Activated B cell treated with CpG ODN at 0.5 μM for 24 hours (primary cell): Measurements from ENCODE around the gene EGR4. TPM values are rescaled to one million over a fixed set of nuclear protein-coding genes. Genes with fewer than 3 reads are reported as not detected.

Experiments used
- ATAC-seq: fragments of 200-7000 bp; cut with Tn5 transposase; one replicate; pipeline ENCODE4 v1.10.0; 2021; ENCODE audit warnings: low read depth, mild to moderate bottlenecking, moderate library complexity
- CTCF ChIA-PET: fragments of 350-600 bp; sonication (Branson Sonifier 250); formaldehyde crosslinking; loops from one replicate; lab custom pipeline; 2021; ENCODE audit warnings: antibody characterized with exemption; lab: Charles Lee
- POLR2A ChIA-PET: fragments of 350-600 bp; sonication (Branson Sonifier 250); formaldehyde crosslinking; loops from one replicate; lab custom pipeline; 2021; ENCODE audit warnings: antibody characterized with exemption; lab: Charles Lee
- DNase-seq: peaks from one replicate; pipeline ENCODE4 v3.0.0; 2022
- H3K27ac Mint-ChIP-seq: one replicate; pipeline ENCODE4 v1.8.0; 2020; ENCODE audit warnings: mixed read lengths
- H3K27me3 Mint-ChIP-seq: one replicate; pipeline ENCODE4 v1.8.0; 2021; ENCODE audit warnings: mixed read lengths
- H3K36me3 Mint-ChIP-seq: one replicate; pipeline ENCODE4 v1.8.0; 2021; ENCODE audit warnings: low read depth, mixed read lengths
- H3K4me1 Mint-ChIP-seq: one replicate; pipeline ENCODE4 v1.8.0; 2021; ENCODE audit warnings: mixed read lengths
- H3K4me3 Mint-ChIP-seq: one replicate; pipeline ENCODE4 v1.8.0; 2020; ENCODE audit warnings: mild to moderate bottlenecking, mixed read lengths
- H3K9me3 Mint-ChIP-seq: one replicate; pipeline ENCODE4 v1.8.0; 2020; ENCODE audit warnings: mixed read lengths
- CTCF ChIP-seq: fragments of 200-600 bp; IDR thresholded peaks from one replicate; pipeline ENCODE4 v1.8.0; 2022; ENCODE audit warnings: antibody characterized with exemption, mild to moderate bottlenecking
- intact Hi-C: fragments of 100-400 bp; cut with micrococcal nuclease; formaldehyde crosslinking; loops from one replicate; pipeline ENCODE4 v1.15.1; 2024
- total RNA-seq: library from RNA; stranded (reverse); gene quantifications from 2 replicates; pipeline ENCODE4 v1.2.3, GENCODE V29; 2022

The EGR4 gene
- total RNA-seq, 1 donor from 2014 or later, result not detected

DNA sequence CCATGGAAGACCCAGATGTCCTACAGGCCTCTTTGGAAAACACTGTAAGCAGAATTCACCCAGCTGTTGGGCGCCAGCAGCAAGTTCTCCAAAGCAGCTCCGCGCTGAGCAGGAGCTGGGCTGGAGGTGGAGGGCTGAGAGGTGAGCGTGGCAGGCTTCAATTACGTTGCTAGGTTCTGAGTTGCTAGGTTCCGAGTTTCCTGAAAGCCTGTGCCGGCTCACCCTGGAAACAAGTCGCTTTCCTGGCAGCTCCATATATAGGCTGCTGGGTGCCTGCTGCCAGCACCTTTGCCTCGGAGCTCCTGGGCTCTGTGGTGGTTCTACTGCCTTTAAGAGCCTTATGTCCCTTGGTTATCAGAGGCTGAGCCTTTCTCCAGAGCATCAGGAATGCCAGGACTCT, 14.4 kb upstream of the EGR4 start:
- POLR2A ChIA-PET, result no interaction called here
- DNase-seq, result no peak
- Mint-ChIP-seq H3K4me1 (no peaks in the 10 kb centered on the region), H3K36me3 (no peaks in the 10 kb centered on the region), H3K4me3 (no peak overlapping the region), H3K9me3 (peaks cover 7% of the 10 kb centered on the region), H3K27ac (no peak overlapping the region), H3K27me3 (peaks cover 34% of the 10 kb centered on the region)
- no peak for TF ChIP-seq CTCF
- CTCF ChIA-PET, result interaction anchor here (0.5 kb wide), 1 partner anchor 8 kb away, joined by 3 read pairs; no protein-coding TSS in a partner anchor
- ATAC-seq, result no peak
- intact Hi-C loops, result no loop called here

DNA sequence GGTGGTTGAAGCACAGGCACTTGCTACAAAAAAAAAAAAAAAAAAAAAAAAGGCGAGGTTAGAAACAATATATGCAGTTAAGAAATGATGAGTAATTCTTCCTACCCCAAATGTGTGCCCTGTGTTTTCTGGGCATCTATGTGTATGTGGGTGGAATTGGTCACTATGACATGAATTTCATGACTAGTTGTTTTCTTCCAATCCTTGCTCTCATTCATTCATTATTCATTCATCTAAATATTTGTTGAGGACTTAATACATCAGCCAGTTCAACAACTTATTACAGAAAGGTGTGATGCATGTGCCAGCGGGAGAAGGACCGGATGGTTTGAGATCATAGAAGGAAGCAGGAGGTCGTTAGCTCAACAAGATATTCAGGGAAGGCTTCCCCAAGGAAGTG, 8.3 kb upstream of the EGR4 start:
- ChIA-PET CTCF (no interaction called here), POLR2A (interaction anchor here (0.6 kb wide), 1 partner anchor 267 kb away, joined by 4 read pairs; no protein-coding TSS in a partner anchor)
- Mint-ChIP-seq H3K36me3 (no peaks in the 10 kb centered on the region), H3K9me3 (no peaks in the 10 kb centered on the region), H3K4me3 (no peak overlapping the region), H3K27me3 (peaks cover 42% of the 10 kb centered on the region), H3K27ac (no peak overlapping the region), H3K4me1 (no peaks in the 10 kb centered on the region)
- no peak for ATAC-seq
- intact Hi-C loops, result no loop called here
- TF ChIP-seq CTCF, result no peak
- DNase-seq, result no peak

DNA sequence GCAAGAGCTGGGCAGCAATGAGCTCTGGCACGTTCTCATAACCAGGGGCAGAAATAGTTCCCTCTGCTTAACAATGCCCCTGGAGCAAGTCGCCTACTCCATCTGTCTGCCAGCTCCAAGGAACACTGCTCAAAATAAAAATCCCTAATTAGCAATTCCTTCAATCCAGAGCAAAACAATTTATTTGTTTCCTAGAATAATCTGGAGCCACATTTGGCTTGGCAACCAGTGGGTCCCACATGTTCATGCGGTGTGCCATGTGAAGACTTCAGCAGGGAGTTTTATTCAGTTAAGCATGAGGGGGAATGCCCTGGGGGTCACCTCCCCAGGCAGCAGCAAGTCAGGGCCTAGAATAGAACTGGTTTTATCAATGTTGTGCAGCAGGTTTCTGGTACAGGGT, 7.6 kb upstream of the EGR4 start:
- intact Hi-C loops, result no loop called here
- POLR2A ChIA-PET, result no interaction called here
- ATAC-seq, result no peak
- CTCF ChIA-PET, result no interaction called here
- no peak overlapping the region for H3K27ac Mint-ChIP-seq
- H3K27me3 Mint-ChIP-seq, result peaks cover 48% of the 10 kb centered on the region
- H3K4me3 Mint-ChIP-seq, result no peak overlapping the region
- TF ChIP-seq CTCF, result no peak
- H3K36me3 Mint-ChIP-seq, result no peaks in the 10 kb centered on the region
- H3K4me1 Mint-ChIP-seq, result no peaks in the 10 kb centered on the region
- no peaks in the 10 kb centered on the region for H3K9me3 Mint-ChIP-seq
- no peak for DNase-seq

GRCh38 chr2:73297586-73297985, 4.2 kb upstream of the EGR4 start:
- Mint-ChIP-seq H3K27me3 (peaks cover 52% of the 10 kb centered on the region), H3K9me3 (no peaks in the 10 kb centered on the region), H3K4me3 (no peak overlapping the region), H3K4me1 (peaks cover 6% of the 10 kb centered on the region), H3K27ac (no peak overlapping the region), H3K36me3 (no peaks in the 10 kb centered on the region)
- DNase-seq (no peak), ATAC-seq (no peak)
- POLR2A ChIA-PET, result no interaction called here
- TF ChIP-seq CTCF, result no peak
- intact Hi-C loops, result loop anchor here (10.0 kb wide), 1 partner anchor 1153 kb away; the partner anchor contains the start of gene CYP26B1
- CTCF ChIA-PET, result no interaction called here

DNA sequence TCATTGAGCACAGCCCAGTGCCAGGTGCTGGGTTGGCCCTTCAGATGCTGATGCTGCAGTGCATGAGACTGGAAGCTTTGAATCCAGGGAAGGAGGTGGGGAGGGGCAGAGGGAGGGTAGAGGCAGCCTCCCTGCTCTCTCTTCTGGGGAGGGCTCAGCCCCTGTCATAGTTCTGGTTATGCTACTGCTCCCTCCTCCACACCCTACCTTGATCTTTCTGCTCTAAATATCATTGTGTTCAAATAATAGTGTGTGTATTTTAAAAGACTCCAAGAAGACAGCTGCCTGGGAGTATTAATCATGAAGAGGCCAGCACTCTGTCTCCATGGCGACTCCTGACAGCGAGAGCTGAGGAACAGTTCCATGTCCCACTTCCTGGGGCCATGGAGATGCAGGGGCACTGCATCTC, 3.8 kb upstream of the EGR4 start:
- H3K27me3 Mint-ChIP-seq, result peaks cover 49% of the 10 kb centered on the region
- ChIA-PET CTCF (no interaction called here), POLR2A (no interaction called here)
- no peaks in the 10 kb centered on the region for H3K36me3 Mint-ChIP-seq
- TF ChIP-seq CTCF, result no peak
- H3K4me3 Mint-ChIP-seq, result no peak overlapping the region
- H3K4me1 Mint-ChIP-seq, result peaks cover 10% of the 10 kb centered on the region
- no peak overlapping the region for H3K27ac Mint-ChIP-seq
- ATAC-seq (no peak), DNase-seq (no peak)
- no peaks in the 10 kb centered on the region for H3K9me3 Mint-ChIP-seq
- intact Hi-C loops, result loop anchor here (10.0 kb wide), 1 partner anchor 1152 kb away; the partner anchor contains the start of gene CYP26B1
